GM21723 (cell line): Measurements from ENCODE around the gene VAPA.

Source experiments
- ATAC-seq: cut with Tn5 transposase; IDR thresholded peaks from one replicate; pipeline ENCODE4 v1.9.1; 2021; ENCODE audit warnings: mild to moderate bottlenecking, moderate library complexity; ENCODE audit not compliant: unreplicated experiment

VAPA gene

GRCh38 chr18:9994701-9995235 lies 81.0 kb downstream of the VAPA start:
- ATAC-seq = no peak

- no peak for ATAC-seq
These were observed 81.8 kb downstream of the VAPA start for GRCh38 chr18:9995631-9996030.

- ATAC-seq = no peak
These were observed 82.3 kb downstream of the VAPA start for GRCh38 chr18:9996094-9996493.

GRCh38 chr18:9997711-9998110 lies 83.9 kb downstream of the VAPA start:
- ATAC-seq = no peak

- no peak for ATAC-seq
These were observed 84.5 kb downstream of the VAPA start for GRCh38 chr18:9998330-9998729.

GRCh38 chr18:10002280-10002679 lies 88.5 kb downstream of the VAPA start:
- no peak for ATAC-seq

- ATAC-seq = no peak
These were observed 89.5 kb downstream of the VAPA start for GRCh38 chr18:10003281-10003680.

- ATAC-seq = no peak
These were observed 90.0 kb downstream of the VAPA start for GRCh38 chr18:10003866-10004265.

GRCh38 chr18:10006311-10006893 lies 92.6 kb downstream of the VAPA start:
- ATAC-seq = no peak

- no peak for ATAC-seq
These were observed 94.3 kb downstream of the VAPA start for GRCh38 chr18:10008006-10008647.
